A673 (cell line): ENCODE data around the gene GNG4. TPM values are rescaled to one million over a fixed set of nuclear protein-coding genes. Genes with fewer than 3 reads are reported as not detected.

ENCODE experiments used
- BruUV-seq: library from RNA; stranded (reverse); fragments of 400-500 nt; replicated peaks from 2 replicates; lab custom pipeline; 2021; lab: Mats Ljungman, UMichigan
- CTCF ChIA-PET: fragments of 300-600 bp; sonication (Branson Sonifier 250); formaldehyde crosslinking; loops from one replicate; lab custom pipeline; 2022; ENCODE audit warnings: antibody characterized with exemption; lab: Charles Lee
- POLR2A ChIA-PET: fragments of 300-600 bp; sonication (Branson Sonifier 250); formaldehyde crosslinking; loops from one replicate; lab custom pipeline; 2022; ENCODE audit warnings: antibody characterized with exemption; ENCODE audit not compliant: low non-redundant PET; lab: Charles Lee
- DNase-seq: peaks from one replicate; pipeline ENCODE4 v3.0.0-alpha.2; 2015; ENCODE audit warnings: low spot score
- H3K27ac ChIP-seq: fragments of 200-600 bp; sonication (generic); 2 replicates; pipeline ENCODE4 v1.5.1; 2016; ENCODE audit warnings: mixed run types, low read depth, mild to moderate bottlenecking, mixed read lengths, antibody characterized with exemption, low read length; ENCODE audit not compliant: poor library complexity, severe bottlenecking
- H3K27me3 ChIP-seq: fragments of 200-600 bp; sonication (generic); replicated peaks from 2 replicates; pipeline ENCODE4 v1.6.1; 2017; ENCODE audit warnings: mixed run types, low read depth, mild to moderate bottlenecking, mixed read lengths, antibody characterized with exemption, low read length; ENCODE audit not compliant: insufficient read depth, poor library complexity
- H3K36me3 ChIP-seq: fragments of 200-600 bp; sonication (generic); 2 replicates; pipeline ENCODE4 v1.6.1; 2016; ENCODE audit warnings: mixed run types, mild to moderate bottlenecking, mixed read lengths, antibody characterized with exemption, low read length; ENCODE audit not compliant: insufficient read depth, poor library complexity, severe bottlenecking
- H3K4me1 ChIP-seq: fragments of 200-600 bp; sonication (generic); 2 replicates; pipeline ENCODE4 v1.6.1; 2017; ENCODE audit warnings: mixed run types, mild to moderate bottlenecking, mixed read lengths, antibody characterized with exemption, low read length; ENCODE audit not compliant: insufficient read depth, poor library complexity, severe bottlenecking
- H3K4me3 ChIP-seq: fragments of 200-600 bp; sonication (generic); 2 replicates; pipeline ENCODE4 v1.5.1; 2016; ENCODE audit warnings: low read depth, mixed run types, mild to moderate bottlenecking, mixed read lengths, low read length; ENCODE audit not compliant: poor library complexity, severe bottlenecking
- H3K9me3 ChIP-seq: fragments of 200-600 bp; sonication (generic); 2 replicates; pipeline ENCODE4 v1.6.1; 2016; ENCODE audit warnings: mixed run types, low read depth, mild to moderate bottlenecking, mixed read lengths, antibody characterized with exemption, low read length; ENCODE audit not compliant: poor library complexity, severe bottlenecking
- CTCF ChIP-seq: fragments of 300-800, 200-600 bp; sonication (generic); conservative IDR thresholded peaks from 2 replicates; pipeline ENCODE4 v1.5.1; 2017; ENCODE audit warnings: low read depth, mild to moderate bottlenecking, antibody characterized with exemption, low read length, moderate library complexity, mixed read lengths
- EZH2 ChIP-seq: fragments of 200-600 bp; sonication (generic); IDR thresholded peaks from 2 replicates; pipeline ENCODE4 v1.6.1; 2017; ENCODE audit warnings: borderline replicate concordance, low read depth, mild to moderate bottlenecking, mixed read lengths, antibody characterized with exemption, low read length; ENCODE audit not compliant: poor library complexity, severe bottlenecking
- intact Hi-C: fragments of 100-400 bp; cut with micrococcal nuclease; formaldehyde crosslinking; loops from one replicate; pipeline ENCODE4 v1.10.0; 2022; ENCODE audit not compliant: unreplicated experiment
- total RNA-seq: library from RNA; stranded (reverse); gene quantifications from 2 replicates; pipeline ENCODE4 v1.2.3, GENCODE V29; 2021

GNG4 gene
- total RNA-seq, 1 experiment from 2014 or later = 11.0 TPM

GRCh38 chr1:235652364-235652763 lies 2.8 kb upstream of the GNG4 start:
- H3K4me1 ChIP-seq = no peaks in the 10 kb centered on the region
- POLR2A ChIA-PET = no interaction called here
- no peaks in the 10 kb centered on the region for H3K27me3 ChIP-seq
- TF ChIP-seq EZH2 (no peak), CTCF (no peak)
- no peak for DNase-seq
- no peak overlapping the region for H3K4me3 ChIP-seq
- intact Hi-C loops = no loop called here
- CTCF ChIA-PET = no interaction called here
- no peaks in the 10 kb centered on the region for H3K36me3 ChIP-seq
- H3K27ac ChIP-seq = no peak overlapping the region
- no peaks in the 10 kb centered on the region for H3K9me3 ChIP-seq
- no TSS peak for BruUV-seq

GRCh38 chr1:235651170-235651806 lies 1.7 kb upstream of the GNG4 start:
- no peaks in the 10 kb centered on the region for H3K4me1 ChIP-seq
- no TSS peak for BruUV-seq
- H3K4me3 ChIP-seq = no peak overlapping the region
- no peaks in the 10 kb centered on the region for H3K9me3 ChIP-seq
- intact Hi-C loops = no loop called here
- no peak for DNase-seq
- TF ChIP-seq CTCF (no peak), EZH2 (no peak)
- no peaks in the 10 kb centered on the region for H3K36me3 ChIP-seq
- no peaks in the 10 kb centered on the region for H3K27me3 ChIP-seq
- CTCF ChIA-PET = no interaction called here
- POLR2A ChIA-PET = no interaction called here
- no peak overlapping the region for H3K27ac ChIP-seq

- Histone ChIP-seq H3K4me1 (no peaks in the 10 kb centered on the region), H3K4me3 (peak overlapping the region; percentile 52), H3K9me3 (no peaks in the 10 kb centered on the region), H3K27ac (no peak overlapping the region), H3K27me3 (no peaks in the 10 kb centered on the region), H3K36me3 (no peaks in the 10 kb centered on the region)
- TF ChIP-seq CTCF (no peak), EZH2 (no peak)
- BruUV-seq = no TSS peak
- ChIA-PET POLR2A (no interaction called here), CTCF (no interaction called here)
- DNase-seq = no peak
- intact Hi-C loops = no loop called here
Observed at GRCh38 chr1:235650341-235651169, 971 bp upstream of the GNG4 start.
